H1 (cell line): ENCODE results near the gene FRMPD2. TPM values are rescaled to one million over a fixed set of nuclear protein-coding genes. Genes with fewer than 3 reads are reported as not detected.

Experiments used
- CTCF ChIA-PET: fragments of 300-600 bp; sonication (Branson Sonifier 250); formaldehyde crosslinking; loops from one replicate; lab custom pipeline; 2021; ENCODE audit not compliant: partially characterized antibody; lab: Charles Lee
- POLR2A ChIA-PET: fragments of 300-600 bp; sonication (Branson Sonifier 250); formaldehyde crosslinking; loops from one replicate; lab custom pipeline; 2021; ENCODE audit warnings: inconsistent platforms; ENCODE audit not compliant: partially characterized antibody; lab: Charles Lee
- DNase-seq, 2 experiments: peaks; one replicate each; pipeline versions ENCODE4 v3.0.0 to v3.0.0-alpha.2; 2010 to 2022; ENCODE audit warnings: low spot score in 2 of 2, low read depth in 1 of 2, mixed read lengths in 1 of 2
- FAIRE-seq: peaks from 2 replicates; lab custom pipeline; 2011; peaks lifted over from hg19 to GRCh38; lab: Jason Lieb, UNC
- H2AFZ ChIP-seq: 2 replicates; pipeline ENCODE4 v1.8.1; 2012; ENCODE audit warnings: low read length, inconsistent platforms
- H2AK5ac ChIP-seq: 2 replicates; pipeline ENCODE4 v1.6.1; 2013; ENCODE audit warnings: low read depth, low read length
- H2BK120ac ChIP-seq: replicated peaks from 2 replicates; pipeline ENCODE3; 2013; ENCODE audit warnings: low read depth, low read length, inconsistent platforms
- H2BK12ac ChIP-seq: 2 replicates; pipeline ENCODE4 v1.6.1; 2013; ENCODE audit warnings: low read depth, low read length
- H2BK15ac ChIP-seq: 2 replicates; pipeline ENCODE4 v1.6.1; 2013; ENCODE audit warnings: low read length
- H2BK20ac ChIP-seq: 2 replicates; pipeline ENCODE4 v1.6.1; 2013; ENCODE audit warnings: low read length
- H2BK5ac ChIP-seq: 2 replicates; pipeline ENCODE4 v1.6.1; 2013; ENCODE audit warnings: low read depth, low read length
- H3K14ac ChIP-seq: 2 replicates; pipeline ENCODE4 v1.6.1; 2013; ENCODE audit warnings: inconsistent platforms; ENCODE audit not compliant: insufficient read length
- H3K18ac ChIP-seq: 2 replicates; pipeline ENCODE4 v1.6.1; 2013; ENCODE audit warnings: low read length; ENCODE audit errors: extremely low read depth
- H3K23ac ChIP-seq: 2 replicates; pipeline ENCODE4 v1.6.1; 2013; ENCODE audit warnings: inconsistent platforms; ENCODE audit not compliant: insufficient read length
- H3K23me2 ChIP-seq: 2 replicates; pipeline ENCODE4 v1.6.1; 2013; ENCODE audit warnings: low read depth, low read length
- H3K27ac ChIP-seq: 2 replicates; pipeline ENCODE4 v1.6.1; 2011; ENCODE audit warnings: low read depth, low read length, inconsistent platforms
- H3K27me3 ChIP-seq, 4 experiments: replicated peaks in 1 of 4; 1 replicate in 1 of 4; 2 replicates in 3 of 4; pipeline versions ENCODE4 v1.6.1 to v1.8.1; 2011 to 2013; ENCODE audit warnings: low read length in 3 of 4, mild to moderate bottlenecking in 3 of 4, inconsistent platforms in 2 of 4, mixed read lengths in 2 of 4, moderate library complexity in 1 of 4; ENCODE audit not compliant: control insufficient read depth in 3 of 4, insufficient read depth in 3 of 4; ENCODE audit errors: extremely low read depth in 1 of 4
- H3K36me3 ChIP-seq, 4 experiments: 2 replicates each; pipeline versions ENCODE4 v1.6.1 to v1.8.1; 2011 to 2013; ENCODE audit warnings: mild to moderate bottlenecking in 4 of 4, low read length in 3 of 4, moderate library complexity in 2 of 4, control low read depth in 1 of 4, inconsistent platforms in 1 of 4; ENCODE audit not compliant: insufficient read depth in 4 of 4, control insufficient read depth in 2 of 4
- H3K4ac ChIP-seq: replicated peaks from 2 replicates; pipeline ENCODE3; 2013; ENCODE audit warnings: low read length, low read depth, mixed read lengths, inconsistent platforms; ENCODE audit not compliant: insufficient read length
- H3K4me1 ChIP-seq, 4 experiments: replicated peaks in 1 of 4; 1 replicate in 1 of 4; 2 replicates in 3 of 4; pipeline versions ENCODE4 v1.6.1 to v1.8.1; 2011 to 2013; ENCODE audit warnings: low read length in 3 of 4, inconsistent platforms in 2 of 4, mixed read lengths in 1 of 4; ENCODE audit not compliant: insufficient read depth in 4 of 4, control insufficient read depth in 3 of 4
- H3K4me2 ChIP-seq, 2 experiments: 2 replicates each; pipeline versions ENCODE4 v1.6.1 to v1.8.1; 2011 to 2013; ENCODE audit warnings: low read depth in 2 of 2, low read length in 2 of 2, control low read depth in 1 of 2, inconsistent platforms in 1 of 2, mild to moderate bottlenecking in 1 of 2; ENCODE audit not compliant: insufficient read depth in 1 of 2
- H3K4me3 ChIP-seq, 4 experiments: fragments of 200-600, 300-600 bp in 1 of 4; sonication (generic), shearing (Covaris generic), sonication (Bioruptor Twin) in 1 of 4; 2 replicates each; pipeline versions ENCODE4 v1.5.1 to v1.8.1; 2011 to 2016; ENCODE audit warnings: low read length in 4 of 4, low read depth in 3 of 4, control low read depth in 2 of 4, inconsistent platforms in 2 of 4, mild to moderate bottlenecking in 2 of 4, mixed read lengths in 1 of 4, moderate library complexity in 1 of 4; ENCODE audit not compliant: insufficient read depth in 2 of 4; ENCODE audit errors: extremely low read depth in 1 of 4
- H3K56ac ChIP-seq: replicated peaks from 2 replicates; pipeline ENCODE3; 2013; ENCODE audit warnings: low read depth, mild to moderate bottlenecking, mixed read lengths, low read length, inconsistent platforms; ENCODE audit not compliant: insufficient read length
- H3K79me1 ChIP-seq: 2 replicates; pipeline ENCODE4 v1.6.1; 2013; ENCODE audit warnings: low read depth, low read length, control low read depth
- H3K79me2 ChIP-seq, 2 experiments: 2 replicates each; pipeline versions ENCODE4 v1.6.1 to v1.8.1; 2012 to 2013; ENCODE audit warnings: low read length in 2 of 2, mild to moderate bottlenecking in 2 of 2, inconsistent platforms in 1 of 2; ENCODE audit not compliant: insufficient read depth in 2 of 2, control insufficient read depth in 1 of 2
- H3K9ac ChIP-seq, 4 experiments: replicated peaks in 1 of 4; 1 replicate in 1 of 4; 2 replicates in 3 of 4; pipeline versions ENCODE4 v1.6.1 to v1.8.1; 2011 to 2013; ENCODE audit warnings: low read depth in 3 of 4, low read length in 3 of 4, control low read depth in 2 of 4, mild to moderate bottlenecking in 2 of 4, moderate library complexity in 2 of 4, inconsistent platforms in 1 of 4; ENCODE audit errors: extremely low read depth in 1 of 4
- H3K9me3 ChIP-seq, 2 experiments: 2 replicates each; pipeline versions ENCODE4 v1.6.1 to v1.8.1; 2012 to 2013; ENCODE audit warnings: mild to moderate bottlenecking in 2 of 2, moderate library complexity in 2 of 2, control low read depth in 1 of 2, inconsistent platforms in 1 of 2, low read depth in 1 of 2, low read length in 1 of 2, mixed read lengths in 1 of 2; ENCODE audit not compliant: insufficient read depth in 2 of 2
- H4K20me1 ChIP-seq, 2 experiments: replicated peaks in 1 of 2; 2 replicates each; pipeline versions ENCODE3 to v1.8.1; 2011 to 2013; ENCODE audit warnings: inconsistent platforms in 2 of 2, low read length in 2 of 2, mild to moderate bottlenecking in 1 of 2; ENCODE audit not compliant: insufficient read depth in 2 of 2, control insufficient read depth in 1 of 2
- H4K5ac ChIP-seq: 2 replicates; pipeline ENCODE4 v1.6.1; 2013; ENCODE audit warnings: low read length, low read depth, mixed read lengths, inconsistent platforms; ENCODE audit not compliant: insufficient read length
- H4K8ac ChIP-seq: 2 replicates; pipeline ENCODE4 v1.8.0; 2013; ENCODE audit warnings: mild to moderate bottlenecking, moderate library complexity, low read length, inconsistent platforms; ENCODE audit not compliant: insufficient read depth; ENCODE audit errors: extremely low read depth
- H4K91ac ChIP-seq: replicated peaks from 2 replicates; pipeline ENCODE3; 2013; ENCODE audit warnings: low read length, mixed read lengths, inconsistent platforms; ENCODE audit not compliant: insufficient read length
- BACH1 ChIP-seq: IDR thresholded peaks from 2 replicates; pipeline ENCODE4 v1.6.1; 2012; ENCODE audit warnings: low read length, improper control_type of control experiment
- CHD2 ChIP-seq: IDR thresholded peaks from 2 replicates; pipeline ENCODE4 v1.6.1; 2012; ENCODE audit warnings: low read length, improper control_type of control experiment
- CREB1 ChIP-seq: IDR thresholded peaks from 2 replicates; pipeline ENCODE4 v1.6.1; 2012; ENCODE audit warnings: inconsistent platforms
- GTF2F1 ChIP-seq: IDR thresholded peaks from 2 replicates; pipeline ENCODE4 v1.6.1; 2012; ENCODE audit warnings: low read depth, low read length, improper control_type of control experiment, borderline replicate concordance
- JUND ChIP-seq: IDR thresholded peaks from 2 replicates; pipeline ENCODE4 v1.6.1; 2011; ENCODE audit warnings: mild to moderate bottlenecking, improper control_type of control experiment, low read length
- POLR2A ChIP-seq, 2 experiments: IDR thresholded peaks; 1 replicate in 1 of 2; 2 replicates in 1 of 2; pipeline ENCODE4 v1.6.1; 2011; ENCODE audit warnings: low read depth in 2 of 2, low read length in 2 of 2, mild to moderate bottlenecking in 2 of 2; ENCODE audit errors: control extremely low read depth in 1 of 2
- ZNF274 ChIP-seq: IDR thresholded peaks from 2 replicates; pipeline ENCODE4 v1.7.0; 2012; ENCODE audit warnings: low read length, borderline replicate concordance; ENCODE audit errors: extremely low read depth
- WGBS, 2 experiments: shearing (Covaris generic) in 1 of 2; methylation state at CpG; one replicate each; pipeline versions ENCODE4 v1.1.6 to v1.1.7; 2013 to 2015; ENCODE audit warnings: low lambda C conversion rate in 2 of 2, mixed read lengths in 2 of 2, inconsistent platforms in 1 of 2, low coverage in 1 of 2, missing lambda C conversion rate in 1 of 2; ENCODE audit not compliant: insufficient replicate concordance in 2 of 2, insufficient coverage in 1 of 2, insufficient read length in 1 of 2; ENCODE audit errors: extremely low coverage in 1 of 2, missing lambda C conversion rate in 1 of 2; 5-methylcytosine and 5-hydroxymethylcytosine counted together
- polyA plus RNA-seq, 7 experiments: library from polyadenylated mRNA; depleted of rRNA in 3 of 7; stranded (reverse) in 5 of 7; unstranded in 2 of 7; fragments of >200 nt in 5 of 7; fragments of 200-250 nt in 2 of 7; gene quantifications; 1 replicate in 5 of 7; 2 replicates in 1 of 7; 4 replicates in 1 of 7; pipeline versions ENCODE4 v1.2.1 to v1.2.3, GENCODE V29; 2011 to 2013; ENCODE audit warnings: missing spikeins in 2 of 7, mixed read lengths in 2 of 7
- total RNA-seq: library from RNA; stranded (reverse); fragmentation: NEBNext Ultra II Directional; extraction: Animal tissue kit (Norgen Biotek cat#: 25700); gene quantifications from 2 replicates; pipeline ENCODE4 v1.2.1, GENCODE V29; 2021

FRMPD2 gene
- total and polyA plus RNA-seq, 2 of the 8 experiments (the other 6 are each of a cell fraction or from before 2014, with no cell fraction given) = 0.07 to 0.47 TPM

DNA sequence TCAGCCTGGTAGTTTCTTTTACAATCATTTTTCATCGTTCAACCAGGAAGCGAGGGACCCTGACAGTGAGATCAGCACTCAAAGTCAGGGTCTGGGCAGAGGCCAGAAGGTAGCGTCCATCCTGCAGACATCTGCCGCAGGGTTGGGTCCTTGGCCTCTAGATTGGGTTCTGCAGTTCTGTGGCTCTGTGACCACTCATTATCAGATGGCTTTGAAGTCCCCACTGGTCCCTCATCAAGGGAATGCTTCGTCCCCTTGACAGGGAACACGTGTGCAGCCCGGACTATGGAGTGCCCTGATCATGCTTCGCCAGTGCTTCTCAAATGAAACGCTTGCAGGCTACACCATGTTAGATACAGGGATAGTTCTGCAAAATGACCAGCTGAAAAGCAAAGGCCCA is 64.1 kb downstream of the FRMPD2 start:
- ChIA-PET CTCF (no interaction called here), POLR2A (no interaction called here)
- Histone ChIP-seq H2BK120ac (no peak overlapping the region), H3K14ac (no peak overlapping the region), H3K4me1 (peaks cover 0 to 3% (median 0%) of the 10 kb centered on the region in 4 experiments; a peak in 1 of 7 replicates), H3K56ac (no peak overlapping the region), H4K8ac (no peak overlapping the region), H2AFZ (no peak overlapping the region), H3K79me1 (no peaks in the 10 kb centered on the region), H3K79me2 (no peaks in the 10 kb centered on the region), H3K18ac (no peak overlapping the region), H2BK15ac (no peak overlapping the region), H3K23me2 (no peaks in the 10 kb centered on the region), H2BK20ac (no peak overlapping the region), H2BK12ac (no peak overlapping the region), H4K91ac (no peak overlapping the region), H3K4ac (no peak overlapping the region), H2AK5ac (no peak overlapping the region), H2BK5ac (no peak overlapping the region), H3K27me3 (peaks cover 0 to 3% (median under 1%) of the 10 kb centered on the region in 4 experiments; a peak in 1 of 7 replicates), H3K23ac (no peak overlapping the region), H3K4me3 (no peak overlapping the region), H3K4me2 (no peak overlapping the region), H4K20me1 (no peaks in the 10 kb centered on the region), H3K9ac (no peak overlapping the region), H3K9me3 (no peaks in the 10 kb centered on the region), H4K5ac (no peak overlapping the region), H3K27ac (no peak overlapping the region), H3K36me3 (no peaks in the 10 kb centered on the region)
- WGBS, 2 experiments = 92% methylated on average over 9 of the region's 9 CpGs; no CpG with 5 or more reads in 1 of the 2 experiments
- TF ChIP-seq CHD2 = no peak
- TF ChIP-seq BACH1 = no peak
- no peak for TF ChIP-seq GTF2F1
- TF ChIP-seq ZNF274 = no peak
- no peak for TF ChIP-seq POLR2A (IDR thresholded peaks at IDR 0.05; ENCODE audit: control extremely low read depth in 1 of 2, low read depth in 2 of 2, low read length in 2 of 2)
- no peak for TF ChIP-seq CREB1
- no peak for TF ChIP-seq JUND
- DNase-seq (peak in 1 of 2 experiments; percentile 16), FAIRE-seq (no peak)
